HG03378 (cell line): ENCODE measurements around the gene HDDC2.

Experiments used
- ATAC-seq: cut with Tn5 transposase; IDR thresholded peaks from one replicate; pipeline ENCODE4 v1.9.1; 2021; ENCODE audit warnings: mild to moderate bottlenecking, moderate library complexity; ENCODE audit not compliant: unreplicated experiment

HDDC2 gene

DNA sequence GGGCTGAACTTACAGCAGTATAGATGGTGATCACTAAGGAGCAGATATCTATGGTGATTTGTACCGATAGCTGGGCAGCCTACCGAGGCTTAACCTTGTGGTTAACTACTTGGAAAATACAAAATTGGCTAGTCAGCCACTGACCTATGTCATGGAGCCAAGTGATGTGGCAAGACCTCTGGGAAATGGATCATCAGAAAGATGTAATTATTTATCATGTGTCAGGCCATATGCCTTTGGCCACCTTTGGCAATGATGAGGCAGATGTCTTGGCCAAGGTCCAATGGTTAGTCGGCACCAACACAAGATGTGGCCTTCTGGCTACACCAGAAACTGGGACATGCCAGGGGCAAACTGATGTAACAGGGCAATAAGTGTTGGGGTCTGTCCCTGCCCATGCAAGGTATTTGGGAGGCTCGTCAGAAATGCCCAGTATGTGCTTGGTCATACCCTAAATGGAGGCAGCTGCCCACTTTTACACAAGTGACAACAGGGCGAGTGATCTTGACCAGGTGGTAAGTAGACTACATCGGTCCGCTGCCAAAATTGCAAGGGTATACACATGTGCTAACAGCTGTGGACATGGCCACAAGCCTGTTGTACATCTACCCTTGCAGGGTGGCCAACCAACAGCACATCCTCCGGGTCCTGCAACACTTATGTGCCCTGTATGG is 30.1 kb downstream of the HDDC2 start:
- no peak for ATAC-seq

GRCh38 chr6:125270380-125270779 is 31.4 kb downstream of the HDDC2 start:
- no peak for ATAC-seq

DNA sequence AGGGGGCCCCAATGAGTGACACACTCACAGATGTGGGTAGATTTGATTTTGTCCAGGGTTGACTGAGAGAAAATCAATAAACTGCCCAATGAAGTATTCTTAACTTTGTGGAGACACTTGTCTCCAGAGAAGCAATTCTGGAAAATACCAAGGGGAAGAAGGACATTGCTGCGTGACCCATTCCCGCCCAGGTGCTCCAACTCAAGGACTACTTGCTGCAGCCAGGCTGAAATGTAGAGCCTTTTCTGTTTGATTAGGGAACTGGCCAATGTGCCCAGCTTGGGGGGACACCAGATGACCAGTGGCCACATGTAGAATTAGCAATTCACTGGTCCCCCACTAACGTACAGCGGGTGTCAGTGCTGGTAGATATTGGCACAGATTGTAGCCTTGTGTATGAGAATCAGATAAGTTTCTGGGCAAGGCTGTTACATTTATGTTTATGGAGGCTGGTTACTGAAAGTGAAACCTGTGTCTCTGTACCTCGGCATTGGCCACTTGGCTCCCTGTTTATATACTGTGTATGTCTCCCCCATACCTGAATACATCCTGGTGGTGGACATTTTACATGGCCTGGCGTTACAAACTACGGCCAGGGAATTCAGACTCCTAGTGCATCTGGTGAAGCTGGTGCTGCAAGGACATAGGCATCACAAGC is 32.3 kb downstream of the HDDC2 start:
- no peak for ATAC-seq

DNA sequence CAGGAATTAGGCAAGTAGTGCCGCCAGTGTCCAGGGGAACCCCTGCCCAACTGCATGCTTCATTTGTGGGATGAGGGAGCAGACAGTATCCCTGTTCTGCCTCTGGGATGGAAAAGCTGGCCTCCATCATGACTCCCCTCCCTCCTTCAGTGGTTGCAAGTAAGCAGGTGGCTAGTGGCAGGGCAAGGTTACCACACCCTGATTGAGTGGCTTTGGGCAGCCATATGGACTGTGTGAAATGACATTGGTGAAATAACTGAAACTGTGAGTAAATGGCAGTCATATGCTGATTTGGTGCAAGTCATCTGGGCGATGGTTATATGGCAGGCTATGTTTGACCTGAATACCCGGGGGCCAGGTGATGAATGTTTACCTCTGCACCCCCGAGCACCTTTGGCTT is 33.0 kb downstream of the HDDC2 start:
- ATAC-seq: no peak

- ATAC-seq: no peak
Observed at GRCh38 chr6:125267806-125268523, 33.8 kb downstream of the HDDC2 start.

DNA sequence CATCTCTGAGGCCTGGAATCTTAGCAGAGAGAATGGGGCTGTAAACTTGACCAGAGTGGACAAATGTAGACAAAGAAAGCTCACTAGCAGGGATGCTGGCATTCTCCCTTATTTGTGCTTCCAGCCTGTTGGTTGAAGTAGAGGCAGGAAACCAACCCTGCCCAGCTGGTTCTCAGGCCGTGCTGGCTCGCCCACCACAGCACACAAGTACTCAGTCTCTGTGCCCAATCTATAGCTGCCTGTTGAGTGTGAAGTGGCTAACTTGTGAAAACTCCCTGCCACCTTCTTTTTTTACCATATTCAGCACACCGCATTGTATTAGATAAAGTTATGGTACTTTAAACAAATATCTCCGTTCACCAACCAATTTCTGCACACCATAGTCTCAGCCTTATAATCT is 37.3 kb downstream of the HDDC2 start:
- no peak for ATAC-seq

DNA sequence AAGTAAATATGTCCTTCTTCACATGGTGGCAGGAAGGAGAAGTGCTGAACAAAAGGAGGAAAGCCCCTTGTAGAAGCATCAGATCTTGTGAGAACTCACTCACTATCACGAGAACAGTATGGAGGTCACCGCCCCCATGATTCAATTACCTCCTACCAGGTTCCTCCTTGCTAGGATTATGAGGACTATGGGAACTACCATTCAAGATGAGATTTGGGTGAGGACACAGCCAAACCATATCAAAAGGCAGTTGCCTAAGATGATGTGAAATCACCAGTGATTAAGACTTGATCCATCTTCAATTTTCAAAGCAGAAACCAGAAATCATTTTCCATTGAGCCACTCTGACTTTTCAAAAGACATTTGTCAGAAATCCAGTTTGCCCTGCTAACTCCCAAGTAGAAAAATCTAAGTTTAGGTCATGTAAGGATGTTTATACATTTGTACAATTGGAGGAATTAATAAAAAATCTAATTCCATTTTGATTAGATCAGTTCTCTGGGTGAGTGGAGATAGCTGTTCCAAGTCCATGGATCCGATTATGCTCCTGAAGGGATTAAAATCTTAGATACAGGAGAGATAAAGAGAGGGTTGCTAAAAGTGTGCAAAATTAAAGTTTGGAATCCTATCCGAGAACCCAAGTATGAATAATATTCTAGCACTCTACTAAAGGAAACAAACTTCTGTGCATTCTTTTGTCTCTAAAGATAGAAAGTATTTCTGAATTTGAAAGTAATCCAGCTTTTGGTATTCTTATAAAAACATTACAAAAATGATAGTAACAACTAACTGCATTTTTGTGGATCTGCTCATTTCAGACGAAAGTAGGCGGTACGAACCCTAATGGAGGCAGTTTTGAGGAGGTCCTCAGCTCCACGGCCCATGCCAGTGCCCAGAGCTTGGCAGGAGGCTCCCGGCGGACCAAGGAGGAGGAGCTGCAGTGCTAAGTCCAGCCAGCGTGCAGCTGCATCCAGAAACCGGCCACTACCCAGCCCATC is 39.5 kb downstream of the HDDC2 start:
- ATAC-seq: no peak

GRCh38 chr6:125259354-125259736 is 42.4 kb downstream of the HDDC2 start:
- no peak for ATAC-seq

DNA sequence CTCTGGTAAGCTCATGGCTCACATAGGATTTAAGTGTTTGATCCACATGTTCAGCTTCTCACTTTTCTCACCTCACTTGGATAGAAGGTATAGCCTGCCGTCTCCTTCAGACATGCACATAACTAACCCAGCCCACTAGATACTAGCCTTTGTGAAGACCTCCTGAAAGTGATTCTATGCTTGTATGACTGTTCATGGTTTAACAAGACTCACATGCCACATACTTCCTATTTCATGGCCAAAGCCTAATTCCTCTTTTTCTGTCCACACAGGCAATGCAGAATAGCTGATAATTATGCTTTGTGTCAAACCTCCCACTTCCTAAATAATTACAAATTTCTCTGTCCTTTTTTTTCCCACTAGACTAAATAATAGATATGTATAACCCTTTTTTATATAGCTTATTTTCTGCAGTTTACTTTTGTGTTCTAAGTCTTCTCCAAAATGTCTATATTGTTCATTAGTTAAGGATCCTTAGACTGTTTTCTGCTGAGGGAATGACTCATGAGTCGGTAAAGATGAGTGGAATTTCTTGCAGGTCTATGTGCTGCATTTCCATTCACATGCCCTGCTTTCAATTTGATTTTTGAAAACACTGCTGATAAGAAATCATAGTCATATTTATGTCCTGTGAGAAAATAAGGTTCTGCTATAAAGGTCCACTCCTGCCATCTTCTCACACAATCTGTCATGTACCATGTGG is 43.0 kb downstream of the HDDC2 start:
- ATAC-seq: peak; percentile 76

DNA sequence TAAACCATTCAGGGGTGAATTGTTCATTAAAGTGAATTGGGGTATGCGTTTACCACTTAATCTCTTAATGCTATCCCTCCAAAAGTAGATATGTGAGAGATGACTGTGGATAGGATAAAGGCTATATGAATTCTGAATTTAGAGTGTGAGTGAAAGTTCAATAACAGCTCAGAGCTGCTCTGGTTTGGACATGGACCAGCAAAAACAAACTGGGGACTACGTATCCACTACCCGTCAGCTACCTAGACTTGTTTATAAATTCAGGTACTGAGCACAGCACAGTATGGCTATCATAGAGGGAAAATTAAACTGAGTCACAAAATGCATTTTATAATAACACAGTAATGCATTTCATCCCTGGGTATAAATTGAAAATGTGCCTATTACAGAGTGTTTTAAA is 44.4 kb downstream of the HDDC2 start:
- ATAC-seq: no peak

DNA sequence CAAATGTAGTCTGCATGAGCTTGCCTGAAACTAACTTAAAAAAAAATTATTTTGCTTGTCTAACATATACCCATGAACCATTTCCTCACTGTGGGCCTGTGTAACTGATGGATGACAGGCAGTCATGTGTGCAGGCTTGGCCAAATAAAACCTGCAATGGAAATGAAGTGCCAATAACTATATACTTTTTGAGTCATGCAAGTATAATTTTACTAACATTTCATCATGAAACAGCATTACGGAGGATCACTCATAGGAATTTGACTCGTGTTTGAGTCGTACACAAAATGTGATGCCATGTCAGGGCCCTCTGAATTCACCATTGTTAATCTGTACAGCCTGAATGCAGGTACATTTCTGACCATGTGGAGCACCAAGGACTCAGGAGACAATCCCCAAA is 46.6 kb downstream of the HDDC2 start:
- no peak for ATAC-seq

DNA sequence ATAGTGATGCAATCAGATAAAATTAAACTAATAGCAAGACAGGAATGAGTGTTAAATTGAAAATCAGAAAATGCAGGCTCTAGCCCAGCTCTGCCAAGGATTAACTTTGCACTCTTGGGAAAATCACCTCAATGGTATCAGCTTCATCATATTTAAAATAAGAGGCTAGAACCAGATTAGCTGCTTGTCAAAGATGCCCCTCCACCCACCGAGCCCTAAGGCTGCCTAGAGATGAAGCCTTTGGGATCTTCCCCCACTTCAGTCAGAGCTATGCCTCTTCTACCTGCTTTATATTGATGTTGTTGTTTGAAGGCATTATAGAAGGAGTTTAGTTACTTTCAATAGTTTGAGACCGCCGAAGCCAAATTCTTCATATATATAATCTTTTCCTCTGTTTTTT is 47.4 kb downstream of the HDDC2 start:
- no peak for ATAC-seq

DNA sequence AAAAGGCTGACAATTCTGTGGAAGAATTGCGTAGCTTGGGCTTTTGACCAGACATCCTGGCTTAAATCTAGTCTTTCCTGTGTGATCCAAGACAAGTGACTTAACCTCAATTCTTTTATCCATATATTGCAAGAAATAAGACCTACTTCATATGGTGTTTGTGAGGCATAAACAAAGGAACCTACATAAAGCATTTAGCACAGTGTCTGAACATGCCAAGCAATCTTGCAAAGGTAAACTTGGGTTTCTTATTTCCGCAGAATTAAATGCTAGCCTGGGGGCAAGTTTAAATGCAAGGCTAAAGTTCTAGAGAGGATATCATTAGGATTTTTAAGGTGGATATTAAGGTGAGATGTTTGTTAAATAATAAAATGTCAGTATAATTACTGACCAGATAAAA is 47.9 kb downstream of the HDDC2 start:
- no peak for ATAC-seq

- no peak for ATAC-seq
Observed at GRCh38 chr6:125252891-125253290, 48.9 kb downstream of the HDDC2 start.

DNA sequence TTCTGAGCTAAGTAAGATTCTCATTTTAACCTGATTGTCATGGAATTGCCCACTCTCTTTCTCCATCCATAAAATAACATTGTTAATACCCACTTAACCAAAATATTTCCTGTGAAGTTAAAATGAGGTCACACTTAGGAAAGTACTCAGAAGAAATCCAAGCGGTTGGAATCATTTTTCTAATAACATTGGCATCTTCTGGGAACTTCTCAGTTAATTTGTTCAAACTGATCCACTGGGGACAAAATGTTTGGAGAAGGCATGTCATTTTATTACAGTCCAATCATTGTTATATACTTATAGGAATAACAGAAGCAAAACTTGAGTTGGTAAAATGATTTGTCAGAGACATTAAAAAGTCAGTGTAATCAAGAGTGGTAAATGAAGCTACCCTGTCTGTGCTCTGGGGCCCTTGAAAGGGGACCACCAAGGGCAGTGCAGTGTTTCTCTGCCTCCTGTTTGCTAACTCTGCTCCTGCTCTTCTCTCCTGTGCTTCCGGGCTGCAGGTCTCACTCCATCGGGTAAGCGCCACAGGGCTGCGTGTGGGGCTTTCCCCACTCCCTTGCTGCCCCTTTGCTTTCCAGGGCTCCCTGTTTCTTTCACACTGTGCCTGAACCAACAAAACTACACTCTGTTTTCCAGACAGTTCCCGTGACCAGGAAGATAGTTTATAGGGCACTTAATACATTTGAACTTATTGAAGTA is 50.1 kb downstream of the HDDC2 start:
- ATAC-seq: peak; percentile 43

DNA sequence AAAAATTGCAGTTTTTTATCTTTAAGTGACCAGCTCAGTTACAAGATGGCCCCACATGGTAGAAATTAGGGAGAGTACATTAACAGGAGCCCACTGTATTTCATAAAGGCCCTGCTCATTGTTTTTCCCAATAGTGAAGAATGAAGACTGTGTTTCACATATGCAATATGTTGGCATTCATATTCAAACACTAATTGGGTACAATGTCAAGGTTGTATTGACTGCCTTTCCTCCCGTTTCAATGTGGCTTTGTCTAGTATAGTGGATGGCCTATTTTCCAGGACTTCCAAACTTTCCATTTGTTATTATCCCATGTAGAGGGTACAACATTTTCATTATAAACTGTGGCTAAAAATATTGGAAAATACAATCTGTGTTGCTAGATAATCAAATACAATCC is 51.3 kb downstream of the HDDC2 start:
- ATAC-seq: no peak

DNA sequence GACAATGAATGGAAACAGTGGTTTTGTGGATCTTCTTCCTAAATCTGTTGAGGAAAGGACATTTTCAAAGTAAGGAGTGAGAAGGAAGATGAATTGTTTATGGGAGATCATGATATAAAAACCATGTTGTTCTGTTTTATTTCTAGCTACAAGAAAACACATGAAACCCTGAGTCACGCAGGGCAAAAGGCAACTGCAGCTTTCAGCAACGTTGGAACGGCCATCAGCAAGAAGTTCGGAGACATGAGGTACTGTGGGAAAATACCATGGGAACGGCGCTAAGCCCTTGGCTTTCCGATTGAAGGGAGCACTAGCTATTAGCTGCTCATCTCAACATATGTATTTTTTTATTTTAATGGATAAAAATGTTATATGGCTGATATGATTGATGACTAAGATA is 53.6 kb downstream of the HDDC2 start:
- ATAC-seq: no peak

DNA sequence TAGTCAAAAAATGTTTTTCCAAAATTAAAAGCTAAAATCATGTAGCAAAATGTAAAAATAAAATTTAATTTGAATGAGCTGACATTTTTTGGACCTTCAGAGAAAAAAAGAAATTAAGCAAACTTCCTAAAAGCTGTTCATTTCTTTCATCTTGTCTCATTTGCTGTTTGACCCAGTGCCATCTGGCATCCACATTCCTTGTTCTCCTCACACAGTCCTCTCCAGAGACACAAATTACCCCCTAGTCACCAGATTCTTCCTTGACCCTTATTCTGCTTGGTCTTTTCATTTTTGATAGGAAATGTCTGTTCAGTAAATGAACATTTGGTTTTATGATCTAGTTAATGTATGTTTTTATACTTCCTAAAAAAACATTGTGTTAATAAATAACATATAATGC is 55.2 kb downstream of the HDDC2 start:
- ATAC-seq: no peak

DNA sequence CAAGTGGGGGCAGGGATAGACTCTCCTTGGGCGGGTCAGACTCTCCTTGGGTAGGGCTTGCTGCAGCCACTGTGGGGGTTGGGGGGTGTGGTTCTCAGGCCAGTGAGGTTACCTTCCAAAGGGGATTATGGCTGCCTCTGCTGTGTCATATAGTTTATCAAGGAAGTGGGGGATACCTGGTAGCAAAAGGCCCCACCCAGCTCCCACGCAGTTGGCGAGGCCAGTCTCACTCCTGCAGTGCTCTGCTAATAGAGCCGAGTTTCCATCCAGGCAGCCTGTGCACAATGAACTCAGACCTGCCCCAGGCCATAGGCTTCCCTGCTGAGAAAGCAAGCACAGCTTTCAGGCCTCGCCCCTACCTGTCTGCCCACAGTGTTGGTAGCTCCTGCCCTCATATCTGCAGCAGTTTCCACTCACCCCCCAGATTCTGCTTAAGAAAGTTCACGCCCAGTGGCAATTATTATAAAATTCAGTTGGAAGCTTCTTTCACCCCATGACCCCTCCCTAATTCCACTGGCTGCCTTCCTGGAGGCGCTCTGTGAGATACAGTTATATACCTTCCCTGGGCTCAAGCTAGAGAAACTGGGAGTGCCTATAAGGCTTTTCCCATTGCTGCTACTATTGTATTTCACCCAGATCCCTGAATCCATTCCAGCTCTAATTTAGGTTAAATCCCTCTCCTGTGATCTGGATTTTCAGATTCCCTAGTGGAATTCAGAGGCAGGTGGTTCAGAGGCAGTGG is 56.1 kb downstream of the HDDC2 start:
- no peak for ATAC-seq
